Stomach (tissue), 4 donors: ENCODE data around the gene CYTH1.
"Not testable (repeated sequence)": the region's sequence is repeated elsewhere in the genome, so short reads cannot be mapped to it uniquely, and the experiment has no call there.

Experiments used
- POLR2A ChIP-seq, 4 donors: fragments of 450-650 bp; IDR thresholded peaks; one replicate each; pipeline ENCODE4 v1.6.1; 2016; ENCODE audit warnings: antibody characterized with exemption in 4 of 4, control low read depth in 2 of 4, mild to moderate bottlenecking in 1 of 4, moderate library complexity in 1 of 4
- TF ChIP-seq, protein P1 (sequence below), 7 experiments: fragments of 450-650 bp in 4 of 7; fragments of 200-600 bp in 3 of 7; sonication (generic) in 3 of 7; IDR thresholded peaks; one replicate each; pipeline ENCODE4 v1.5.1; 2016 to 2019; ENCODE audit warnings: antibody characterized with exemption in 7 of 7, control low read depth in 2 of 7, mild to moderate bottlenecking in 1 of 7

DNA sequence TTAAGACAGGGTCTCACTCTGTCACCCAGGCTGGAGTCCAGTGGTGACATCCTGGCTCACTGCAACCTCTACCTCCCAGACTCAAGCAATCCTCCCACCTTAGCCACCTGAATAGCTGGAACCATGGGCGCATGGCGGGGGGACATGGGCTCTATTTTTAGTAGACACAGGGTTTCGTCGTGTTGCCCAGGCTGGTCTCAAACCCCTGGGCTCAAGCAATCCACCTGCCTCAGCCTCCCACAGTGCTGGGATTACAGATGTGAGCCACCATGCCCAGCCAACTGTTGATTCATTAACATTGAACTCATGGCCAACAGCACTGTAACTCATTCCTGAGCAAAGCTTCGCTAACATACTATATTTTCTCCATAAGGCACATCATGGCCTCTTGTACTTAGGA is 31.1 kb downstream of the CYTH1 start:
- not testable (repeated sequence) for TF ChIP-seq POLR2A (IDR thresholded peaks at IDR 0.05)
- TF ChIP-seq, protein P1, sequence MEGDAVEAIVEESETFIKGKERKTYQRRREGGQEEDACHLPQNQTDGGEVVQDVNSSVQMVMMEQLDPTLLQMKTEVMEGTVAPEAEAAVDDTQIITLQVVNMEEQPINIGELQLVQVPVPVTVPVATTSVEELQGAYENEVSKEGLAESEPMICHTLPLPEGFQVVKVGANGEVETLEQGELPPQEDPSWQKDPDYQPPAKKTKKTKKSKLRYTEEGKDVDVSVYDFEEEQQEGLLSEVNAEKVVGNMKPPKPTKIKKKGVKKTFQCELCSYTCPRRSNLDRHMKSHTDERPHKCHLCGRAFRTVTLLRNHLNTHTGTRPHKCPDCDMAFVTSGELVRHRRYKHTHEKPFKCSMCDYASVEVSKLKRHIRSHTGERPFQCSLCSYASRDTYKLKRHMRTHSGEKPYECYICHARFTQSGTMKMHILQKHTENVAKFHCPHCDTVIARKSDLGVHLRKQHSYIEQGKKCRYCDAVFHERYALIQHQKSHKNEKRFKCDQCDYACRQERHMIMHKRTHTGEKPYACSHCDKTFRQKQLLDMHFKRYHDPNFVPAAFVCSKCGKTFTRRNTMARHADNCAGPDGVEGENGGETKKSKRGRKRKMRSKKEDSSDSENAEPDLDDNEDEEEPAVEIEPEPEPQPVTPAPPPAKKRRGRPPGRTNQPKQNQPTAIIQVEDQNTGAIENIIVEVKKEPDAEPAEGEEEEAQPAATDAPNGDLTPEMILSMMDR (IDR thresholded peaks at IDR 0.05): not testable (repeated sequence)
